ENCODE measurements around the gene NEK7.

The NEK7 gene

GRCh38 chr1:198253259-198253658 is 96.5 kb downstream of the NEK7 start:
- DNase-seq (ENCODE audit: low read depth in 1 of 2, low spot score in 1 of 2), result no peak

- no peak for DNase-seq (ENCODE audit: low read depth in 1 of 2, low spot score in 1 of 2)
Measured at GRCh38 chr1:198253668-198254067, 96.9 kb downstream of the NEK7 start.

- no peak for DNase-seq (ENCODE audit: low read depth in 1 of 2, low spot score in 1 of 2)
Measured at GRCh38 chr1:198254521-198254920, 97.7 kb downstream of the NEK7 start.

GRCh38 chr1:198254948-198255347 is 98.2 kb downstream of the NEK7 start:
- no peak for DNase-seq (ENCODE audit: low read depth in 1 of 2, low spot score in 1 of 2)

GRCh38 chr1:198255784-198256183 is 99.0 kb downstream of the NEK7 start:
- no peak for DNase-seq (ENCODE audit: low read depth in 1 of 2, low spot score in 1 of 2)

GRCh38 chr1:198258491-198258890 is 101.7 kb downstream of the NEK7 start:
- DNase-seq (ENCODE audit: low read depth in 1 of 2, low spot score in 1 of 2), result no peak

- no peak for DNase-seq (ENCODE audit: low read depth in 1 of 2, low spot score in 1 of 2)
Measured at GRCh38 chr1:198259333-198260074, 102.7 kb downstream of the NEK7 start.

GRCh38 chr1:198261886-198262285 is 105.1 kb downstream of the NEK7 start:
- DNase-seq (ENCODE audit: low read depth in 1 of 2, low spot score in 1 of 2), result no peak

GRCh38 chr1:198263186-198263585 is 106.4 kb downstream of the NEK7 start:
- no peak for DNase-seq (ENCODE audit: low read depth in 1 of 2, low spot score in 1 of 2)

- no peak for DNase-seq (ENCODE audit: low read depth in 1 of 2, low spot score in 1 of 2)
Measured at GRCh38 chr1:198264282-198264681, 107.5 kb downstream of the NEK7 start.

GRCh38 chr1:198265073-198265661 is 108.4 kb downstream of the NEK7 start:
- no peak for DNase-seq (ENCODE audit: low read depth in 1 of 2, low spot score in 1 of 2)

GRCh38 chr1:198267056-198267455 is 110.3 kb downstream of the NEK7 start:
- no peak for DNase-seq (ENCODE audit: low read depth in 1 of 2, low spot score in 1 of 2)

- no peak for DNase-seq (ENCODE audit: low read depth in 1 of 2, low spot score in 1 of 2)
Measured at GRCh38 chr1:198267921-198268320, 111.1 kb downstream of the NEK7 start.

- DNase-seq (ENCODE audit: low read depth in 1 of 2, low spot score in 1 of 2), result no peak
Measured at GRCh38 chr1:198268784-198269645, 112.2 kb downstream of the NEK7 start.

GRCh38 chr1:198269646-198269940 is 112.8 kb downstream of the NEK7 start:
- no peak for DNase-seq (ENCODE audit: low read depth in 1 of 2, low spot score in 1 of 2)

GRCh38 chr1:198270273-198270828 is 113.6 kb downstream of the NEK7 start:
- DNase-seq (ENCODE audit: low read depth in 1 of 2, low spot score in 1 of 2), result no peak

- DNase-seq (ENCODE audit: low read depth in 1 of 2, low spot score in 1 of 2), result no peak
Measured at GRCh38 chr1:198271467-198271866, 114.7 kb downstream of the NEK7 start.

- no peak for DNase-seq (ENCODE audit: low read depth in 1 of 2, low spot score in 1 of 2)
Measured at GRCh38 chr1:198272492-198272891, 115.7 kb downstream of the NEK7 start.

GRCh38 chr1:198273748-198274295 is 117.0 kb downstream of the NEK7 start:
- no peak for DNase-seq (ENCODE audit: low read depth in 1 of 2, low spot score in 1 of 2)

GRCh38 chr1:198275597-198275996 is 118.8 kb downstream of the NEK7 start:
- no peak for DNase-seq (ENCODE audit: low read depth in 1 of 2, low spot score in 1 of 2)

- no peak for DNase-seq (ENCODE audit: low read depth in 1 of 2, low spot score in 1 of 2)
Measured at GRCh38 chr1:198276241-198276640, 119.4 kb downstream of the NEK7 start.

- no peak for DNase-seq (ENCODE audit: low read depth in 1 of 2, low spot score in 1 of 2)
Measured at GRCh38 chr1:198278943-198279342, 122.1 kb downstream of the NEK7 start.
